Right lobe of liver (tissue), 4 donors: ENCODE measurements around the gene TGFBR1.

ENCODE experiments used
- POLR2A ChIP-seq: fragments of 450-650 bp; IDR thresholded peaks from one replicate; pipeline ENCODE4 v1.6.1; 2017; ENCODE audit warnings: antibody characterized with exemption, mild to moderate bottlenecking
- TF ChIP-seq, protein P1 (sequence below), 4 donors: fragments of 200-600 bp in 3 of 4; fragments of 450-650 bp in 1 of 4; IDR thresholded peaks; one replicate each; pipeline versions ENCODE4 v1.5.1 to v1.8.0; 2016 to 2022; ENCODE audit warnings: antibody characterized with exemption in 4 of 4, mild to moderate bottlenecking in 2 of 4
- donor health status: DM: no; HTN: no; CAD: no.
- donor health status: DM: no; HTN: no; CAD: no.
- donor health status: DM: no; HTN: yes; CAD: no.

DNA sequence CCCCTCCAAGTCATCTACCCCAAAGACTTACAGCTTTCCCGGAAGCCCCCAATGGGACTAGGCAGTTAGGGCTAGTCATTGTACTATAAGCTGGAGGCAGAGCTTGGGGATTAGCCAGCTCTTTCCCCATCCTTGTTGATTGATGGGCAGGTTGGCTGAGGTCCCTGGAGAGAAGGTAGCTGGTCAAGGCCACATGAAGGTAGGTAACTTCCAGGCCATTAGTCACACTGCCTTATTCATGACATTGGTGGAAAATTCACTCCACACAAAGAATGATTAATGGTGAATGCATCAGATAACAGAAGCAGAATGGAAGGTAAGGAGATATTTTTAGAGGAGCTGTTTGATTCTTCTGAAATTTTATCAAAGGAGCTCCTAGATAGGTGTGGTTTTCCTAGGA is 49.5 kb upstream of the TGFBR1 start:
- TF ChIP-seq POLR2A = no peak
- TF ChIP-seq, protein P1, sequence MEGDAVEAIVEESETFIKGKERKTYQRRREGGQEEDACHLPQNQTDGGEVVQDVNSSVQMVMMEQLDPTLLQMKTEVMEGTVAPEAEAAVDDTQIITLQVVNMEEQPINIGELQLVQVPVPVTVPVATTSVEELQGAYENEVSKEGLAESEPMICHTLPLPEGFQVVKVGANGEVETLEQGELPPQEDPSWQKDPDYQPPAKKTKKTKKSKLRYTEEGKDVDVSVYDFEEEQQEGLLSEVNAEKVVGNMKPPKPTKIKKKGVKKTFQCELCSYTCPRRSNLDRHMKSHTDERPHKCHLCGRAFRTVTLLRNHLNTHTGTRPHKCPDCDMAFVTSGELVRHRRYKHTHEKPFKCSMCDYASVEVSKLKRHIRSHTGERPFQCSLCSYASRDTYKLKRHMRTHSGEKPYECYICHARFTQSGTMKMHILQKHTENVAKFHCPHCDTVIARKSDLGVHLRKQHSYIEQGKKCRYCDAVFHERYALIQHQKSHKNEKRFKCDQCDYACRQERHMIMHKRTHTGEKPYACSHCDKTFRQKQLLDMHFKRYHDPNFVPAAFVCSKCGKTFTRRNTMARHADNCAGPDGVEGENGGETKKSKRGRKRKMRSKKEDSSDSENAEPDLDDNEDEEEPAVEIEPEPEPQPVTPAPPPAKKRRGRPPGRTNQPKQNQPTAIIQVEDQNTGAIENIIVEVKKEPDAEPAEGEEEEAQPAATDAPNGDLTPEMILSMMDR (IDR thresholded peaks at IDR 0.05) = no peak
